ENCODE results near the gene RNF146.
"Not testable (repeated sequence)": the region's sequence is repeated elsewhere in the genome, so short reads cannot be mapped to it uniquely, and the experiment has no call there.

RNF146 gene

GRCh38 chr6:127303917-127304316 is 37.3 kb downstream of the RNF146 start:
- Histone ChIP-seq H3K27me3 (ENCODE audit: insufficient read depth, poor library complexity, severe bottlenecking) (no peaks in the 10 kb centered on the region), H3K4me3 (ENCODE audit: severe bottlenecking) (no peak overlapping the region), H3K36me3 (ENCODE audit: low read depth) (peaks cover 21% of the 10 kb centered on the region), H3K4me1 (ENCODE audit: insufficient read depth, poor library complexity, severe bottlenecking) (no peaks in the 10 kb centered on the region), H3K27ac (ENCODE audit: poor library complexity, severe bottlenecking) (no peak overlapping the region), H3K9me3 (ENCODE audit: severe bottlenecking) (peaks cover 6% of the 10 kb centered on the region)
- no peak; the same call in 2 of the 3 replicates for ATAC-seq (ENCODE audit: low read depth)
- DNase-seq (ENCODE audit: low spot score) = no peak
- no peak for TF ChIP-seq CTCF (IDR thresholded peaks at IDR 0.05; ENCODE audit: poor library complexity, severe bottlenecking)

GRCh38 chr6:127305741-127306140 is 39.1 kb downstream of the RNF146 start:
- no peak for ATAC-seq (ENCODE audit: low read depth)
- Histone ChIP-seq H3K27me3 (ENCODE audit: insufficient read depth, poor library complexity, severe bottlenecking) (no peaks in the 10 kb centered on the region), H3K9me3 (ENCODE audit: severe bottlenecking) (peaks cover 8% of the 10 kb centered on the region), H3K36me3 (ENCODE audit: low read depth) (peaks cover 25% of the 10 kb centered on the region), H3K4me1 (ENCODE audit: insufficient read depth, poor library complexity, severe bottlenecking) (no peaks in the 10 kb centered on the region), H3K27ac (ENCODE audit: poor library complexity, severe bottlenecking) (no peak overlapping the region), H3K4me3 (ENCODE audit: severe bottlenecking) (no peak overlapping the region)
- DNase-seq (ENCODE audit: low spot score) = no peak
- no peak for TF ChIP-seq CTCF (IDR thresholded peaks at IDR 0.05; ENCODE audit: poor library complexity, severe bottlenecking)

- DNase-seq (ENCODE audit: low spot score) (no peak), ATAC-seq (ENCODE audit: low read depth) (no peak)
- H3K4me1 ChIP-seq (ENCODE audit: insufficient read depth, poor library complexity, severe bottlenecking) = no peaks in the 10 kb centered on the region
- H3K9me3 ChIP-seq (ENCODE audit: severe bottlenecking) = no peaks in the 10 kb centered on the region
- H3K27ac ChIP-seq (ENCODE audit: poor library complexity, severe bottlenecking) = no peak overlapping the region
- no peak for TF ChIP-seq CTCF (IDR thresholded peaks at IDR 0.05; ENCODE audit: poor library complexity, severe bottlenecking)
- H3K4me3 ChIP-seq (ENCODE audit: severe bottlenecking) = no peak overlapping the region
- H3K36me3 ChIP-seq (ENCODE audit: low read depth) = peaks cover 65% of the 10 kb centered on the region
- no peaks in the 10 kb centered on the region for H3K27me3 ChIP-seq (ENCODE audit: insufficient read depth, poor library complexity, severe bottlenecking)
These were observed 50.9 kb downstream of the RNF146 start for GRCh38 chr6:127317388-127318128.

GRCh38 chr6:127319686-127320085 is 53.0 kb downstream of the RNF146 start:
- no peak for ATAC-seq (ENCODE audit: low read depth)
- no peak for TF ChIP-seq CTCF (IDR thresholded peaks at IDR 0.05; ENCODE audit: poor library complexity, severe bottlenecking)
- DNase-seq (ENCODE audit: low spot score) = no peak
- Histone ChIP-seq H3K9me3 (ENCODE audit: severe bottlenecking) (no peaks in the 10 kb centered on the region), H3K27me3 (ENCODE audit: insufficient read depth, poor library complexity, severe bottlenecking) (no peaks in the 10 kb centered on the region), H3K27ac (ENCODE audit: poor library complexity, severe bottlenecking) (no peak overlapping the region), H3K36me3 (ENCODE audit: low read depth) (peaks cover 64% of the 10 kb centered on the region), H3K4me1 (ENCODE audit: insufficient read depth, poor library complexity, severe bottlenecking) (no peaks in the 10 kb centered on the region), H3K4me3 (ENCODE audit: severe bottlenecking) (no peak overlapping the region)

GRCh38 chr6:127328043-127328609 is 61.5 kb downstream of the RNF146 start:
- H3K9me3 ChIP-seq (ENCODE audit: severe bottlenecking) = no peaks in the 10 kb centered on the region
- ATAC-seq (ENCODE audit: low read depth) (no peak), DNase-seq (ENCODE audit: low spot score) (no peak)
- H3K4me3 ChIP-seq (ENCODE audit: severe bottlenecking) = no peak overlapping the region
- H3K4me1 ChIP-seq (ENCODE audit: insufficient read depth, poor library complexity, severe bottlenecking) = no peaks in the 10 kb centered on the region
- H3K27ac ChIP-seq (ENCODE audit: poor library complexity, severe bottlenecking) = no peak overlapping the region
- no peak for TF ChIP-seq CTCF (IDR thresholded peaks at IDR 0.05; ENCODE audit: poor library complexity, severe bottlenecking)
- peaks cover 71% of the 10 kb centered on the region for H3K36me3 ChIP-seq (ENCODE audit: low read depth)
- no peaks in the 10 kb centered on the region for H3K27me3 ChIP-seq (ENCODE audit: insufficient read depth, poor library complexity, severe bottlenecking)

GRCh38 chr6:127331256-127331655 is 64.6 kb downstream of the RNF146 start:
- not testable (repeated sequence) for ATAC-seq (ENCODE audit: low read depth); DNase-seq (ENCODE audit: low spot score); H3K4me1 ChIP-seq (ENCODE audit: insufficient read depth, poor library complexity, severe bottlenecking); H3K27me3 ChIP-seq (ENCODE audit: insufficient read depth, poor library complexity, severe bottlenecking); H3K9me3 ChIP-seq (ENCODE audit: severe bottlenecking); H3K27ac ChIP-seq (ENCODE audit: poor library complexity, severe bottlenecking); H3K4me3 ChIP-seq (ENCODE audit: severe bottlenecking)
- peaks cover 46% of the 10 kb centered on the region for H3K36me3 ChIP-seq (ENCODE audit: low read depth)
